Upper lobe of left lung (tissue), 6 donors: Measurements from ENCODE around the gene CIITA. TPM values are rescaled to one million over a fixed set of nuclear protein-coding genes. Genes with fewer than 3 reads are reported as not detected.

Source experiments
- ATAC-seq, 2 donors: fragments of 200-7000 bp; cut with Tn5 transposase; one replicate each; pipeline ENCODE4 v1.9.1; 2022; ENCODE audit warnings: mild to moderate bottlenecking in 2 of 2, moderate library complexity in 2 of 2; ENCODE audit not compliant: low FRiP score in 2 of 2
- DNase-seq, 2 donors: peaks; one replicate each; pipeline ENCODE4 v3.0.0-alpha.2; 2019 to 2020
- H3K27ac ChIP-seq, 4 donors: fragments of 200-600 bp; sonication (generic); one replicate each; pipeline ENCODE4 v1.5.1; 2016 to 2019
- H3K27me3 ChIP-seq, 4 donors: fragments of 200-600 bp; sonication (generic); one replicate each; pipeline ENCODE4 v1.5.1; 2017 to 2019
- H3K36me3 ChIP-seq, 4 donors: fragments of 200-600 bp; sonication (generic); one replicate each; pipeline ENCODE4 v1.5.1; 2016 to 2019
- H3K4me1 ChIP-seq, 4 donors: fragments of 200-600 bp; sonication (generic); one replicate each; pipeline ENCODE4 v1.5.1; 2018 to 2019
- H3K4me3 ChIP-seq, 4 donors: fragments of 200-600 bp; sonication (generic); one replicate each; pipeline ENCODE4 v1.5.1; 2017 to 2019; ENCODE audit warnings: mild to moderate bottlenecking in 2 of 4, moderate library complexity in 1 of 4
- H3K9me3 ChIP-seq, 4 donors: fragments of 200-600 bp; sonication (generic); one replicate each; pipeline ENCODE4 v1.5.1; 2018 to 2019
- CTCF ChIP-seq, 6 experiments: fragments of 450-650 bp in 4 of 6; fragments of 200-600 bp in 2 of 6; sonication (generic) in 2 of 6; IDR thresholded peaks; one replicate each; pipeline ENCODE4 v1.5.1; 2016 to 2019; ENCODE audit warnings: antibody characterized with exemption in 6 of 6
- EP300 ChIP-seq, 4 donors: sonication (generic); formaldehyde crosslinking; IDR thresholded peaks; one replicate each; pipeline ENCODE4 v1.5.1; 2017; ENCODE audit warnings: antibody characterized with exemption in 4 of 4, control low read depth in 2 of 4
- POLR2A ChIP-seq, 4 donors: fragments of 450-650 bp; IDR thresholded peaks; one replicate each; pipeline ENCODE4 v1.5.1; 2016 to 2017; ENCODE audit warnings: antibody characterized with exemption in 4 of 4, mild to moderate bottlenecking in 2 of 4
- POLR2AphosphoS5 ChIP-seq, 2 donors: sonication (generic); formaldehyde crosslinking; IDR thresholded peaks; one replicate each; pipeline ENCODE4 v1.5.1; 2017; ENCODE audit warnings: antibody characterized with exemption in 2 of 2
- WGBS, 2 donors: methylation state at CpG; one replicate each; pipeline ENCODE4 v1.1.5; 2017 to 2018; 5-methylcytosine and 5-hydroxymethylcytosine counted together
- total RNA-seq, 6 donors: library from RNA; depleted of rRNA in 4 of 6; stranded (reverse); fragments of >200 nt in 4 of 6; gene quantifications; one replicate each; pipeline versions ENCODE4 v1.1.0 to v1.2.1, GENCODE V29; 2016 to 2021
- donor health status: DM: no; HTN: no; CAD: no; lungs with moderate emphysema.
- donor health status: DM: no; HTN: yes; CAD: no; lungs with severe emphysema.

Gene CIITA
- total RNA-seq, 6 donors from 2014 or later: 27.2 to 145 (median 83.2) TPM

- no peaks in the 10 kb centered on the region for H3K36me3 ChIP-seq
- peaks cover 41 to 63% (median 49%) of the 10 kb centered on the region in 4 donors for H3K4me1 ChIP-seq
- ATAC-seq (no peak), DNase-seq (no peak)
- H3K4me3 ChIP-seq: no peak overlapping the region
- TF ChIP-seq POLR2AphosphoS5 (IDR thresholded peaks at IDR 0.05): no peak
- TF ChIP-seq CTCF (IDR thresholded peaks at IDR 0.05): no peak
- TF ChIP-seq POLR2A (IDR thresholded peaks at IDR 0.05): no peak
- TF ChIP-seq EP300 (IDR thresholded peaks at IDR 0.05): no peak
- H3K27me3 ChIP-seq: no peaks in the 10 kb centered on the region
- no peaks in the 10 kb centered on the region for H3K9me3 ChIP-seq
- 63 to 77% methylated on average over 1 to 5 of the region's 5 CpGs for WGBS, 2 donors
- H3K27ac ChIP-seq: peak overlapping the region; percentile 48 to 80 (median 76)
These were observed 6.2 kb upstream of the CIITA start for GRCh38 chr16:10870808-10871156.

- peak overlapping the region; percentile 48 to 80 (median 76) for H3K27ac ChIP-seq
- H3K36me3 ChIP-seq: no peaks in the 10 kb centered on the region
- WGBS, 2 donors: 17 to 19% methylated on average over 9 to 10 of the region's 10 CpGs
- TF ChIP-seq POLR2A (IDR thresholded peaks at IDR 0.05) (peak in 1 of 4 donors; percentile 45), CTCF (IDR thresholded peaks at IDR 0.05) (no peak), POLR2AphosphoS5 (IDR thresholded peaks at IDR 0.05) (peak; percentile 63 to 79), EP300 (IDR thresholded peaks at IDR 0.05) (peak in 3 of 4 donors; percentile 60 to 81 (median 76))
- no peak overlapping the region for H3K4me3 ChIP-seq
- H3K27me3 ChIP-seq: no peaks in the 10 kb centered on the region
- ATAC-seq (peak; percentile 82 to 84), DNase-seq (peak in 1 of 2 donors; percentile 93)
- H3K9me3 ChIP-seq: no peaks in the 10 kb centered on the region
- peaks cover 41 to 58% (median 48%) of the 10 kb centered on the region in 4 donors for H3K4me1 ChIP-seq
These were observed 5.6 kb upstream of the CIITA start for GRCh38 chr16:10871157-10871991.

DNA sequence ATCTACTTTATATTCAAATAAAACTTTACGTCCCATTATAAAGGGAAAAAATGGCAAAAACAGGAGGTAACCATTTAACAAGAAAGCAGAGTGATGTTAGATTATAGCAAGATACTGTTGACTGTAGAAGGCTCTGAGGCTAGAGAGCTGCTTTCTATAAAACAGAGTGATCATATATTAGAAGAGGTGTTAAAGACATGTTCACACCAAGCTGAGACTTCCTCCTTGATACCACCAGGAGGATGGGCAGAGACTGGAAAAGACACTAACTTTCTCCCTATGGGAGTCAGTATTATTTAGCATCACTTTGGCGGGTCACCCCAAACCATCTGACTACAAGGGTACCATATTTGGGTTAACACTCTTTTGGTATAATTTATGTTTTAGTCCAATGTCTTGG, 687 bp upstream of the CIITA start:
- peak overlapping the region in 2 of 4 donors; percentile 45 to 62 for H3K27ac ChIP-seq
- WGBS, 2 donors: 85 to 87% methylated on average over 2 of the region's 2 CpGs
- no peaks in the 10 kb centered on the region for H3K36me3 ChIP-seq
- no peak for ATAC-seq
- DNase-seq: no peak
- H3K4me1 ChIP-seq: peaks cover 39 to 48% (median 43%) of the 10 kb centered on the region in 4 donors
- TF ChIP-seq EP300 (IDR thresholded peaks at IDR 0.05): no peak
- no peak for TF ChIP-seq POLR2A (IDR thresholded peaks at IDR 0.05)
- TF ChIP-seq POLR2AphosphoS5 (IDR thresholded peaks at IDR 0.05): no peak
- TF ChIP-seq CTCF (IDR thresholded peaks at IDR 0.05): no peak
- no peaks in the 10 kb centered on the region for H3K27me3 ChIP-seq
- H3K9me3 ChIP-seq: no peaks in the 10 kb centered on the region
- no peak overlapping the region for H3K4me3 ChIP-seq

DNA sequence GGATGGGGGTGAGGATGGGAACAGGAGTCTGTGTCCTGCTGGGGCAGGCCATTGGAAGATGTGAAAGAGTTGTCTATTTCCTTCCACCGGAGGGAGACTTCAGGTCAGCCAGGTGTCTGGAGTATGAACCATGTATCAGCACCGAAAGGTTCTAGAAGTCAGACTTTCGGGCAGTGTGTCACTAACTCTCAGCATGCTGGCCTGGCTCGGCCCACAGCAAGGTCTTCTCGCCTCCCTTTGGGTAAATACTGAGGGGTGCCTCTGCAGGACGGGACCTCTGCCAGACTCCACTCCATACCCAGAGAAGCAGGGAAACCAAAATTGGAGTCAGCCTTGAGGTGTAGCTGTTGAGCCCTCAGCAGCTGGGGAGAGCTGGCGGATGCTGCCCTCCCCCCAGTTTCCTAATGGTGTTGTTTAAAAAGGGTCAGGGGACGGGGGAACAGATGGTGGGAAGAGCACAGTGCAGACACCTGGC, 507 bp downstream of the CIITA start:
- peak overlapping the region; percentile 5 to 86 (median 68) for H3K27ac ChIP-seq
- ATAC-seq (no peak), DNase-seq (no peak)
- TF ChIP-seq POLR2AphosphoS5 (IDR thresholded peaks at IDR 0.05): no peak
- no peaks in the 10 kb centered on the region for H3K36me3 ChIP-seq
- H3K9me3 ChIP-seq: no peaks in the 10 kb centered on the region
- no peaks in the 10 kb centered on the region for H3K27me3 ChIP-seq
- H3K4me1 ChIP-seq: peaks cover 34 to 48% (median 40%) of the 10 kb centered on the region in 4 donors
- 39 to 52% methylated on average over 4 to 8 of the region's 8 CpGs for WGBS, 2 donors
- peak overlapping the region in 3 of 4 donors; percentile 21 to 80 (median 60) for H3K4me3 ChIP-seq

DNA sequence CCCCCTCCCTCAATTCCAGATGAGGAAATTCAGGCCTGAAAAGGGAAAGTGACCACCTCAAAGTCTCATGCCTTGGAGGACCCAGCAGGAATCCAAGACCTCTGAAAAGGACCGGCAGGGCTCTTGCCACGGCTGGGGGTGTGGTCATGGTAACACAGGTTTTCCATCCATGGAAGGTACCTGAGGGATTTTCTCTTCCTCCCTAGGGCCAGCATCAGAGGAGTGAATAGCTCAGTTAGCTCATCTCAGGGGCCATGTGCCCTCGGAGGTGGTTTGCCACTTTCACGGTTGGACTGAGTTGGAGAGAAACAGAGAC, 1.3 kb downstream of the CIITA start:
- peak overlapping the region; percentile 5 to 89 (median 82) for H3K27ac ChIP-seq
- no peak for ATAC-seq
- no peak for TF ChIP-seq EP300 (IDR thresholded peaks at IDR 0.05)
- no peak for DNase-seq
- WGBS, 2 donors: 8 to 38% methylated on average over 3 to 4 of the region's 4 CpGs
- H3K36me3 ChIP-seq: peaks cover 0 to 5% (median 0%) of the 10 kb centered on the region in 4 donors
- peak overlapping the region; percentile 60 to 80 (median 70) for H3K4me3 ChIP-seq
- no peaks in the 10 kb centered on the region for H3K27me3 ChIP-seq
- peaks cover 34 to 56% (median 47%) of the 10 kb centered on the region in 4 donors for H3K4me1 ChIP-seq
- H3K9me3 ChIP-seq: no peaks in the 10 kb centered on the region
